ENCODE data around the gene GHR.

GHR gene

DNA sequence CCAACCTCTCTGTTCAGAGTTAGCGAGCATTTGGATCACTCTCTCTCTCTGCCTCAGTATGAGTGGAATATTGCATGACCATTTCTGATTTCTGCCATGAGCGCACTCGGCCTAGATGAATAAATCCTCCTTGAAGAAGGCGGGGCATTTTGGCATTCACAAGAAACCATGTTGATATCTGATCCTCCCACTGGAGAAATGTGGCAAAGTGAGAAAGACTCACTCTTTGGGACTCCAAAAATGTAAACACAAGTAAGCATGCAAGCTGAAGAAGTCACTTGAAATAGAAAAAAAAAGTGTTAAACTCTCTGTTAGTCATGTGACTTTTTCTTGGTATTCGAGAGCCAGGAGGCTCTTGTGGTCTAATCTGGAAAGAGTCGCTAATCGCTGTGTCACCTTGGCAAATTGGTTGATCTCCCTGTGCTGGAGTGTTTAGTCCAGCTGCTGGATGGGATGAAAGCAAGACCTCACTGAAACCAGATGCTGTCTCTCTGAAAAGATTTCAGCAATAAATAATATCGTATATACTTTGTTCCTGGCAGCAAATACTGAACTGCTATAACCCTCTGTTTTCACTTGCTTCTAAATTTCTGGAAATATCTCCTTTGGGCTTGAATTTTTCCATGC, 95.5 kb downstream of the GHR start:
- DNase-seq (ENCODE audit: low read depth) = no peak
- TF ChIP-seq, protein P1, sequence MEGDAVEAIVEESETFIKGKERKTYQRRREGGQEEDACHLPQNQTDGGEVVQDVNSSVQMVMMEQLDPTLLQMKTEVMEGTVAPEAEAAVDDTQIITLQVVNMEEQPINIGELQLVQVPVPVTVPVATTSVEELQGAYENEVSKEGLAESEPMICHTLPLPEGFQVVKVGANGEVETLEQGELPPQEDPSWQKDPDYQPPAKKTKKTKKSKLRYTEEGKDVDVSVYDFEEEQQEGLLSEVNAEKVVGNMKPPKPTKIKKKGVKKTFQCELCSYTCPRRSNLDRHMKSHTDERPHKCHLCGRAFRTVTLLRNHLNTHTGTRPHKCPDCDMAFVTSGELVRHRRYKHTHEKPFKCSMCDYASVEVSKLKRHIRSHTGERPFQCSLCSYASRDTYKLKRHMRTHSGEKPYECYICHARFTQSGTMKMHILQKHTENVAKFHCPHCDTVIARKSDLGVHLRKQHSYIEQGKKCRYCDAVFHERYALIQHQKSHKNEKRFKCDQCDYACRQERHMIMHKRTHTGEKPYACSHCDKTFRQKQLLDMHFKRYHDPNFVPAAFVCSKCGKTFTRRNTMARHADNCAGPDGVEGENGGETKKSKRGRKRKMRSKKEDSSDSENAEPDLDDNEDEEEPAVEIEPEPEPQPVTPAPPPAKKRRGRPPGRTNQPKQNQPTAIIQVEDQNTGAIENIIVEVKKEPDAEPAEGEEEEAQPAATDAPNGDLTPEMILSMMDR (conservative IDR thresholded peaks at IDR 0.05; ENCODE audit: low read depth, low read length) = no peak
- H3K4me3 ChIP-seq (ENCODE audit: low read depth, low read length) = no peak overlapping the region

DNA sequence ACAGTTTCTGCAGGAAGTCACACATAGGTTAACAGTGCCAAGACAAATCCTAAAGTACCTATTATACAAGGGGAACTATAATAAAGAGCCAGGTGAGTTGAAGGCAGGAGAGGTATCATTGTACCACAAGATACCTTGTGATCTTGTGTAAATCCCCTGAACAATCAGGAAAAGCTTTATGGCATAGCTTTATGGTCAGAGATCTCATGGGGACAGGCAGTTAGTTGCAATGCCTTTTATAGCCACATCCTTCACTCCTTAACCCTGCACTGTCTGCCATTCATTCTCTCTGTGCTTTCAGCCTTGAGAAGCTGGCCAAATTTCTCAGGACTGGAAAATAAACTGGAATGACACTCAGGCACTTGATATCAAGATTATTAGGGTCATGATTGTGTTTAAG, 97.0 kb downstream of the GHR start:
- TF ChIP-seq, protein P1 (conservative IDR thresholded peaks at IDR 0.05; ENCODE audit: low read depth, low read length) = no peak
- no peak for DNase-seq (ENCODE audit: low read depth)

DNA sequence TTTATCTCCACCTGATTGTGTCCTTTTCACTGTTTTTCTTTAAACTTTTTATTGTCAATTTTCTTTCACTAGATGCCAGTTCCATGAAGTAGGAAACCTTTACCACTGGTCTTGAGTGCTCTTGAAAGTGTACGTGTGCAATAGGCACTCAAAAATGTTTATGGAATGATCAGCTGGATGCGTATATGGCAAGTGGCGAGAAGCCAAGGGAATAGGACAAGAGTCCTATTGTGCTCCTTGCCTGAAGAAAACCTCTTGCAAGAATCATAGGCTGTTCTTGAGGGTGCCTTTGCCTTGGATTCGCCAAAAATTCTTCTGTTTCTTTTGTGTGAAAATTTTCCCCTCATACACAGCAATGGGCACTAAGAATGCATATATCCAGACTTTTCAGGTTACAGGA, 97.7 kb downstream of the GHR start:
- H3K4me3 ChIP-seq (ENCODE audit: low read depth, low read length) = no peak overlapping the region
- DNase-seq (ENCODE audit: low read depth) = no peak
- TF ChIP-seq, protein P1 (conservative IDR thresholded peaks at IDR 0.05; ENCODE audit: low read depth, low read length) = no peak

More for the DNA sequence above, 97.0 kb downstream of the GHR start:
- no peak overlapping the region for H3K4me3 ChIP-seq (ENCODE audit: low read depth, low read length)

DNA sequence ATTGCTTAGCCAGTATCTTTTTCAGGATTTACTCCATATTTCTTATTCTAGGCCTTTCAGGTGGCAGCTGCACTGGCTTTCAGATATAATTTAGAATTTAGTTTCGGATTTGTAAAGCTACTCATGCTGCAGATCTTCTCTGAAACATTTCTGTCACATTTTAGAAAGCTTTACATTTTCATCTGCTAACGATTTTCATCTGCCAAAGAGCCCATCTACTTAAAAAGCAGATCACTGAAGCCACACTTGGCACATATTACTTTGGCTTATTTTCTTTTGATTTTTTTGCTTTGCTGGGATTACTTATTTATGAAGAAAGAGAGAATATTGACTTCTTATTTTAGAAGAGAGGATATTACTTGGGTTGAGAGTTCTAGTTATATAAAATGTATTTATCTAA, 98.2 kb downstream of the GHR start:
- TF ChIP-seq, protein P1 (conservative IDR thresholded peaks at IDR 0.05; ENCODE audit: low read depth, low read length) = no peak
- H3K4me3 ChIP-seq (ENCODE audit: low read depth, low read length) = no peak overlapping the region
- no peak for DNase-seq (ENCODE audit: low read depth)

DNA sequence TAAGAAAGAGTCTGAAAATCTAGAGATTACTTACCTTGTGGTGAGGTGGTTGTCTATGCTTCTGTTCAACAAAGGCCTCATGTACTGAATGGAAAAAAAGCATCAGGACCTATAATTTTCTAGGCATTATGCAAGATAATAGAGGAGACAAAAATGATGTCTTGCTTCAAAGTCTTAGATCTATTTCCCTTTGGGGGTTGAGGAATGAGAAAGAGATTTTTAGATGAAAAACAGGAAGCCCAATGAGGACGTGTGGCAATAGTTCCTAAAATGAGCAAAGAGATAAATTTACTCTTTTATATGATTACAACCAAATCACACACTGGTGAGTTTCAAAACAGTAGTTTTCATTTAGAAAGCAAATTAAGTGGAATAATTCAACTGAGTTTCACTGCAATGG, 99.5 kb downstream of the GHR start:
- no peak for DNase-seq (ENCODE audit: low read depth)
- TF ChIP-seq, protein P1 (conservative IDR thresholded peaks at IDR 0.05; ENCODE audit: low read depth, low read length) = no peak
- H3K4me3 ChIP-seq (ENCODE audit: low read depth, low read length) = no peak overlapping the region

DNA sequence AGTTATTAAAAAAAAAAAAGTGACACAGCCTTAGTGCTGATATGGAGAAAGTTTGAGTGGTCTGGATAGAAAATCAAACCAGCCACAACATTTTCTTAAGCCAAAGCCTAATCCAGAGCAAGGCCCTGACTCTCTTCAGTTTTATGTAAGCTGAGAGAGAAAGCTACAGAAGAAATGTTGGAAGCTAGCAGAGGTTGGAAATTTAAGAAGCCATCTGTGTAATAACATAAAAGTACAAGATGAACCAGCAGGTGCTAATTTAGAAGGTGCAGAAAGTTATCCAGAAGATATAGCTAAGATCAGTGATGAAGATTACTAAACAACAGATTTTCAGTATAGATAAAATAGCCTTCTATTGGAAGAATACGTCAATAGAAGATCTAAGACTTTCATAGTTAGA, 102.9 kb downstream of the GHR start:
- DNase-seq (ENCODE audit: low read depth) = no peak
- no peak overlapping the region for H3K4me3 ChIP-seq (ENCODE audit: low read depth, low read length)
- TF ChIP-seq, protein P1 (conservative IDR thresholded peaks at IDR 0.05; ENCODE audit: low read depth, low read length) = no peak

DNA sequence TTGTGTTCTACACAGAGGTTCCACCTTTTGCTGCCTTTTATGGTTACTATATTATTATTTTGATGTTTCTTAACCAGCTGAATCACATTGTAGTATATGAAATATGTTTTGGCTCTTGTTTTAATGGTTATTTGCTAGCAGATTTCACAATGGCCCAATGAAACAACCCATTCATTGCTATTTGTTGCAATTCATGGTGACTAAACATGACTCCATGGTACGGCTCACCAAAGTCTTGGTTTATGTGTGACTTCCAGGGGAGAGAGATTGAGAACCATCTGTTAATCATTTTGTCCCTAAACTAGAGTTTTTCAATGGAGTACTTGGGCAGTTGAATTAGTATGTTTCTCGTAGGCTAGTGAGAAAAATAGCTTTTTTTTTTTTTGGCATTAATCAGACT, 108.4 kb downstream of the GHR start:
- TF ChIP-seq, protein P1 (conservative IDR thresholded peaks at IDR 0.05; ENCODE audit: low read depth, low read length) = no peak
- H3K4me3 ChIP-seq (ENCODE audit: low read depth, low read length) = no peak overlapping the region
- no peak for DNase-seq (ENCODE audit: low read depth)

Measured in choroid plexus epithelial cell (primary cell).